ENCODE data around the gene TNNI2.
"Not testable (repeated sequence)": the region's sequence is repeated elsewhere in the genome, so short reads cannot be mapped to it uniquely, and the experiment has no call there.

The TNNI2 gene

DNA sequence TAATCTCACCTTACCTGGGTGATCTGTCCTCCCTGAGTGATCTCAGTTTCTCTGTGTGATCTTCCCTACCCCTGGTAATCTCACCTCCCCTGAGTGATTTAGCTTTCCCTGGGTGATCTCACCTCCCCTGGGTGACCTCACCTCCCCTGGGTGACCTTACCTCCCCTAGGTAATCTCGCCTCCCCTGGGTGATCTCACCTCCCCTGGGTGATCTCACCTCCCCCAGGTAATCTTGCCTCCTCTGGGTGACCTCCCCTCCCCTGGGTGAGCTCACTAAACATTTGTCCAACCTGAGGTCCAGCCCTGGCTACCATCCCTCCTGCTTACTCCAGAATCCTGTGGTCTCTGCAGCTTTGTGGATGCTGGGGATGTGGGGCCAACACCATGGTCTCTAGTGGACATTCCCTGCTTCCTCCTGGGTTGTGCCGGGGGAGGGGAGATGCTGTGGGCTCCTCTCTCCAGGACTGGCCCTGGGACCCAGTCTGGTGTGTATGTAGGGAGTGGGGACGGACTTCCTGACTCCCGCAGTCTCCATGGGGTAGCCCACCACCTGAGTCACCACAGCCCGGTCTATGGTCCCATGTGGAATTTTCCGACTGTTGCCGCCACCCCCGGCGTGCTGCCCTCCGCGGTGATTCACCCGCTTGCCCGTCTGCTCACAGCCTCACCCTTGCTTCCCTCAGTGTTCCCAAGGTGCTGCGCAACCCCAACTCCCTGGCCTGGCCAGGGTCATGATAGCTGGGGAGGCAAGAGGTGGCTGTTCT is 24.0 kb downstream of the TNNI2 start:
- DNase-seq = no peak

DNA sequence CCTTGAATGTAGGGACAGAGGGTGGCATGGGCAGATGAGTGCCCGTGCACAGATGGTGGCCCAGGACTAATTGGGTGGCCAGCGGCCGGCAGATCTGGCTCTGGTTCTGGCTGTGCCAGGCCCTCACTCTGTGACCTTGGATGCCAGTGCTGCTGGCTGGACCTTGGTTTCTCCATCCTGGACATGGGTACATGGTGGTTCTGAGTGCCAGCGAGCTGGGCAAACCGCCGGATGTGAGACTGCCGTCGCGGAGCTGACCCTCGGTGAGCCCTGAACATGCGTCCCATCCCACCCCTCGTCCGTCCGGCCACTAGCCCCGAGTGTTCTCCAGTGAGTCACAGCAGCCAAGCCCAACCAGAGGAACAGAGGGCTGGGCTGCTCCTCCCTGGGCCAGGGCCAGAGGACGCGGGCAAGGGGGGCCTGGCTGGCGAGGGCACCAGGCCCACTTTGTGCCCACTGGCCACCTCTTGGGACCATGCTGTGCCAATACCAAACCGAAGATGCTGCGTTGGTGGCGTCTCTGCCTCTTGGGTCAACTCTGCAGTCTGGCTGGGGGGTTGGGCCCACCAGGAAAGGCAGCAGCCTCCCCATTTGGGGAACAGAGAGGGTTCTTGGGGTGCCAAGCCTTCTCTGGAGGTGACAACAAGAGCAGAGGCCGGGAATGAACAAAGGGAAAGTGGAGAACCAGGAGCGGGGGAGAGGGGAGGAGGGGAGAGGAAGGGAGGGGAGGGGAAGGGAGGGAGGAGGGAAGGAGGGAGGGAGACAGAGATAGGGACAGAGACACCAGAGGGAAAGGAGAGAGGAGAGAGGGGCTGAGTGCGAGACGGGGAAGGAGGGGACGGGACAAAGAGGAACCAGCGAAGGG is 24.8 kb downstream of the TNNI2 start:
- no peak for DNase-seq

DNA sequence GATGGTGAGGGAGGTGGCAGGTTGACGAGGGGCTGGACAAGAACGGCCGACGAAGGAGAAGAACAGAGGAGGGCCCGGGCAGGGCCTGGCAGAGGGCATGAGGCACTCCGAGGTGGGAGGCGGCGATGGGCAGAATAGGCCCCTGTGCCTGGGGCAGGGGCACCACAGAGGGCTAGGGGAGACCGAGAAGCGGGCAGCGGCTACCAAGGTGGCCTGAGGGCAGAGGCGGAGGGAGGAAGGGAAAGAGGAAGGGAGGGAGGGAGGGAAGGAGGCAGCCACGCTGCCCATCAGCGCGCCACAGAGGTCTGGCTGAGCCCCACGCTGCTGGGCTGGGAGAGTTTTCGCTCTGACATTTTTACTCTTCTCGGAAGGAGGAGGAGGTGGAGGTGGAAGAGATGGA is 25.4 kb downstream of the TNNI2 start:
- no peak for DNase-seq

DNA sequence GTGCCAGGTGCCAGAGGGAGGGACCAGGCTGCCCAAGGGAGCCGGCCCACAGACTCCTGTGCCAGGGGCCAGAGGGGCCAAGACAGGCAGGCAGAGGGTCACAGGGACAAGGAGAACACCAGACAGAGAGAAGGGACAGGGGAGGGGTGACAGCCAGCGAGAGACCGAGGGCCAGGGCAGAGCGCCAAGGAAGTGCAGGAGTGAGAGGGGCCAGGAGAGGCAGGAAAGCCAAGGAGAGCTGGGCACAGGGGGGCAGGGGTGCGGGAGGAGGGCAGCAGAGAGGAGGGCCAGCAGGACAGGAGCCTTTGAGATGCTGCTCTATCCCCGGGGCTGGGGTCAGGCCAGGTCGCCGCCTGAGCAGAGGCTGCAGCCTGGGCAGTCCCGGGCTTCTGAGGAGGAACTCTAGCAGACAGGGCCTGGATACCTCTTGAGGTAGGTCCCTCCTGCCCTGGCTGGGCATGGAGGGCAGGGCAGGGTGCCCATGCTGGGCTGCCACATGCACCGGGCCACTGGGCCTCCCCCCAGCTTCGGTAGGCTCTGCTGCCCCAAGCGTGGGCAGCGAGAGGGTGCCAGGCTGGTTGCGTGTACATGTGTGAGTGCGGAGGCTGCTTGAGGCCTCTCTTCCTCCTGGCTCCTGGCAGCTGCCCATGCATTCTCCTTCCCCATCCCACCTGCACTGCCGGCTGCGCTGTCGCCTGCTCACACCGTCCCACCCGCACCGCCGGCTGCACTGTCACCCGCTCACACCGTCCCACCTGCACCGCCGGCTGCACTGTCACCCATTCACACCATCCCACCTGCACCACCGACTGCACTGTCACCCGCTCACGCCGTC is 26.3 kb downstream of the TNNI2 start:
- DNase-seq = no peak

DNA sequence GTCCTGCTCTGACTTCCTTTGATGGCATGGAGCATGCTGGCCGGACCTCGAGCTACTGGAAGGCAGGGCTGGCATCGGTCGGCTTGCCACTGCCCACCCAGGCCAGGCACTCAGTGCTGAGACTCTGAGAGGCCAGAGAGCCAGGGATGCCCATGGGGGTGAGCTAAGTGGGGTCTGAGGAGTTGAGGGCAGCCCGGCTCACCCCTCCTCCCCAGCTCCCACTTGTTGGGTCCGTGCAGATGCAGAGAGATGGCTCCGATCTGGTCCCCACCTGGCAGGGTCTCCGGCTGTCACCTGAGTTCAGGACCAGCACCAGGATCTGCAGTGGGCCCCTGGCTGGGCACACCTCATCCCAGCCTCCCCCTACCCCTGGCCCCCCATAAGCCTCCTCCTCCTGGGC is 27.4 kb downstream of the TNNI2 start:
- no peak for DNase-seq

DNA sequence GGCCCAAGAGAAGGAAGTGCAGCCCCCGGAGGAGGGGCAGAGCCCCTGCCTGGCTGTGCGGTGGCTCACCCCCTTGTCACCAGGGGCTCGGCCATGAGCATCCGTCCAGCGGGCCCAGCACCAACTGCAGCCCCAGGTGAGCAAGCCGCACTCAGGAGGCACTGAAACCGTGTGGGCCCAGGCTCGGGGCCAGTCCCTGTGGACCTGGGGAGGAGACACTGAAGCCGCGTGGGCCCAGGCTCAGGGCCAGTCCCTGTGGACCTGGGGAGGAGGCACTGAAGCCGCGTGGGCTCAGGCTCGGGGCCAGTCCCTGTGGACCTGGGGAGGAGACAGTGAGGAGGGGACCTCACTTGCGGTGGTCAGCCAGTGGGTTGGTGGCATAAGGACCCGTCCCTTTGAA is 28.0 kb downstream of the TNNI2 start:
- no peak for DNase-seq

DNA sequence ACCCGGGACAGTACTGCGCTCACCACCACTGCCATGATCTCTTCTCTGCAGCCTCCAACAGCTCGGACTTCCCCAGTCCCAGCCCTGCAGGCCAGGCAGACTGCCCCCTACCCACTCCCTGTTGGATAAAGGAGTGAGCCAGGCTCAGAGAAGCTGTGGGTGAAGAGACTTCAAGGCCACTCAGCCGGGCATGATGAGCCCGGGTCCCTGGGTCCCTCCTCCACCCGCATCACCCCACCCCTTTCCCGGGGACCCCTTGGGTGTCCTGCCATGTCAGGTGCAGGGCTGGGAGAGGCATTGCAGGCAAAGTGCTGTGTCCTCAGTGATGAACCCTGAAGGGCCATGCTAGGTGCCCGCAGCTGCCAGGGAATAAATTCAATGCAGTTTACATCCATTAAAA is 28.6 kb downstream of the TNNI2 start:
- DNase-seq = no peak

DNA sequence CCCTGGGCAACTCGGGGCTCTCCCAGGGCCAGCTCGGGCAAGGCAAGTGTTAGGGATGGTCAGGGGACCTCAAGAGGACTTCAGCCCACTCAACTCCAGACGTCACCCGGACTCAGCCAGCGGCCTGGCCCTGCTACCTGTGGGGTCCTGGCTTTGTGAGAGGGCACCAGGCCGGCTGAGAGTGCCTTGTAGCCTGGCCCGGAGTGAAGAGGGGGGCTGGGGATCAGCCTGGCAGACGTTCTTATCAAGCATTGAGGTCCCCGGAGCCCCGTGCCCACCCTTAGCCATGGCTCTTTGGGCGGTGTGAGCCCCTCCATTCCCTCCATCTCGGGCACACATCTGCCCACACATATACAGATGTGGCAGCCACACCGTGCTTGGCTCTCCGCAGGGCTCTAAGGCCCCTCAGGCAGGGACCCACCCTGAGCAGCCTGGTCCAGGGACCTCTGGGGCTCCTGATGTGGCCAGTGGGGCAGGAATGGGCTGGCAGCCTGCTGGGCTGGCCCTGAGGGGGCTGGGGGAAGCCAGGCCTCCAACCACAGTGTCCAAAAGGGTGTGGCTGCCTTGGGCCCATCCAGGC is 29.4 kb downstream of the TNNI2 start:
- no peak for DNase-seq

DNA sequence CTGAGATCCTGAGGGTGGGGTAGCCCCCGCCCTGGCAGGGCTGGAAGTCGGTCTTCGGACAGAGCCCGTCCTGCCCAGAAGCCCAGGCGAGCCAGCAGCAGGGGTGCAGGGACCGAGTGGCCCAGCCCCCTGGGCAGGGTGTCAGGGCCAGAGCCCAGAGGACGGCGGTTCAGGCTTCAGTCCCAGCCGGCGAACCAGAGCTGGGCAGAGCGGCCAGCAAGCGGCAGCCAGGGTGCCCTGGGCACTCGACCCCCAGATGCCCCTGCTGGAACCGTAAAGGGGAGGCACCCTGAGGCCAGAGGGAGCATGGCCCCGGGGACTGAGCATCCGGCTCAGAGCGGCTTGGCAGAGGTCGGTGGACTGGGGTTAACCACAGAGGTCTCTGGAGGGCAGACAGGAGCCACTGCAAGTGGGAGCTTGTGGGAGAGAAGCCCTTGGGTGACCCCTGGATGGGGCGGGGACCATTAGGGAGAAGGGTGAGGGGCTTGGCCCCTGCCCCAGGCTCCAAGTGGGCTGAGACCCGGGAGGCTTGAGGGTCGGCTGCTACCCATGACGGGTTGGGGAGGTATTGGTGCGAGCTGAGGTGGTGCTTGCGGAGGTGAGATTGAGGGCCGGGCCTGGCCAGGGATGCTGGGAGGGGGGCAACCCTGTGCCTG is 30.0 kb downstream of the TNNI2 start:
- no peak for DNase-seq

DNA sequence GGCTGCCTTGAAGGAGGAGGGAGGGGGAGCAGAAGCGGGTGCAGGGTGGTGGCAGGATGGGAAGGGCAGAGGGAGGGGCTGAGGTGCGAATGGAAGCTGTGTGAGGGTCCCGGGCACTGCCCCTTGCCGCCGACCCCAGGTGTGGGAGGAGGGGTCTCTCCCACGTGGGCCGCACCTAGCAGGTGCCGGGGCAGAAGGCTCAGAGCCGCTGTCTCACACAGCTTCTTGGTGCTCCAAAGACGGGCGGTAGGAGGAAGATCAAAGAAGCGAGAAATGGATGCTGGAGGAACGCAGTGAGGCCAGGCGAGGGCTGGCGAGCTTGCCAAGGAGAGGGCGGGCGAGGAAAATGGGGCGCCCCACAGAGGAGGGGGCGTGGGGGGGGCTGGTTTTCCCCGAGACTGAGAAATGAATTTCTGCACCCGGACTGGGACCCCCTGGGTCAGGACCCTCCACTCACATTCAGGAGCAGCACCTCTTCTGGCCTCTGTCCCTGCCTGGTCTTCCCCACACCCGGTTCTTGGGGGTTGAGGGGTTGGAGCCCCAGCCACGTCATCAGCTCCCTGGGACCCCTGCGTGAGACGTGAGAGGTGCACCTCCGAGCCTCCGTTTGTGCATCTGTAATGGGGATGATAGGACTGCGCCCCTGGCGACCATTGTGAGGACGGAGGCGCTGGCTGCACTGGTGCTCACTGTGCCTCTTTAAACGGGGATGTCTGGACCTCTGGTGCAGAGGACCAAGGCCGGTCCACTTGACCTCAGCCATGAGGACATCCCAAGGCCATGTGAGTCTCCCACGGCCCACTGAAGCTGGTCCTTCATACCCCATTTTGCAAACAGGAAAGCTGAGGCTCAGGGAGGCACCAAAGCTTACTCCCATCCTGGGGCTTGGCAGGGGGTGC is 30.9 kb downstream of the TNNI2 start:
- no peak for DNase-seq

DNA sequence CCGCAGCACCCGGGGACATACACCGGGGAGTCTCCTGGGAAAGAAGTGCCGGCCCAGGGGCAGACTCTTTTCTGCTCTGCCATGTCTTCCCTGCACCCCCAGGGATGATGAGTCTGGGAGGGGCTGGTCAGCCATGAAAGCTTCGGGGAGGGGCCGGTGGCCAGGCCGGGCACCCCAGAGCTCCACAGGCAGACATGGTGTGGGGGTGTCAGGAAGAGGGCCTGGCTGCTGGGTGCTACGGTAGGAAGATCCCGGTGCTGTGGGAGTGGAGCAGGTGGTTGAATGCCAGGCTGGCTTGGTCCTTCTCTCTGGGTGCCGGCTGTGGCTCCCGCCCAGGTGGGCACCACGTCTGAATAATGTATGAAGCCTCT is 31.5 kb downstream of the TNNI2 start:
- DNase-seq = no peak

DNA sequence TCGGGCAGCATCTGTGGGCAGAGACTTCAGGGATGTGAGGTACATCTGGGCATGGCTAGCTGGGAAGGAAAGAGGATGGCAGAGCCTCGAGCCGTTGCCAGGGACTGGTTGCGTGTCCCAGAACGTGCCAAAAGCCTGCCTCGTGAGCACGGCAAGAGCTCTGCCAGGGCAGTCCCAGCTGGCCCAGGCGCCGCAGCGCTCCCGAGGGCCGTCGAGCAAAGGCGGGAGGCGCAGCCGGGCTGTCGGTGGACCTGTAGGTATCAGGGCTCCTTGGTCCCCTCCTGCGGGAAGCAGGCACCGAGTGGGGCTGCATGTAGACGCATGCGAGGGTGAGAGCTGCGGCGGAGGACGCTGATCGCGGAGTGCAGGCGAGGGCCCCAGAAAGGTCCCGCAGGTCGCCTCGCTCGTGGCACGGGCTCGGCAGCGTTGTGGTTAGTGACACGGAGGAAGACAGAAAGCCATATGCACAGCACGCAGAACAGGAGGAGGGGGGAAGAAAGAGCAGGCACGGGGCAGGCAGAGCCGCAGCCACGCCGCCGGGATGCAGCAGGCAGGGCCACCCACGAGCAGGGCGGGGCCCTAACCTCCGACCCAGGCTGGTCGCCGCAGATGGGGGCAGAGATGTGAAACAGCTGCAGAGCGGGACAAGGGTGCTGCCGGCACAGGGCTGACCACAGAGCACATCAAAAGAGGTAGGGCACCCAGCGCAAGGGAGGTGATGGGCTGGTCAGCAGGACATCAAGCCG is 32.1 kb downstream of the TNNI2 start:
- DNase-seq = peak; percentile 40 to 49

DNA sequence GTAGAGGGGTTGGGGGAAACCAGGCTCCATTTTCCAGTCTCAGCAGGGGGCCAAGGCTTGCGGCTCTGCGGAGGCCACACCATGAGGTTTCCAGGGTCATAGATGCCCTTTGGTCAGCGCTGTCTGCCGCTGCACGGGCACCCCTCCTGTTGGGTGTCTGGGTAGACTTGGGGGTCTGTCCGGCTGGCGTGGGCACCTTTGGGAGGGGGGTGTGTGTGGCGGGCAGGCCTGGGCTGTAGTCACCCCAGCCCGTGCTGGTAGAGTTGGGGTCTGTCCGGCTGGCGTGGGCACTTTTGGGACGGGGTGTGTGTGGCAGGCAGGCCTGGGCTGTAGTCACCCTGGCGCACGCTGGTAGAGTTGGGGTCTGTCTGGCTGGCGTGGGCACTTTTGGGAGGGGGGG is 32.8 kb downstream of the TNNI2 start:
- DNase-seq = no peak

DNA sequence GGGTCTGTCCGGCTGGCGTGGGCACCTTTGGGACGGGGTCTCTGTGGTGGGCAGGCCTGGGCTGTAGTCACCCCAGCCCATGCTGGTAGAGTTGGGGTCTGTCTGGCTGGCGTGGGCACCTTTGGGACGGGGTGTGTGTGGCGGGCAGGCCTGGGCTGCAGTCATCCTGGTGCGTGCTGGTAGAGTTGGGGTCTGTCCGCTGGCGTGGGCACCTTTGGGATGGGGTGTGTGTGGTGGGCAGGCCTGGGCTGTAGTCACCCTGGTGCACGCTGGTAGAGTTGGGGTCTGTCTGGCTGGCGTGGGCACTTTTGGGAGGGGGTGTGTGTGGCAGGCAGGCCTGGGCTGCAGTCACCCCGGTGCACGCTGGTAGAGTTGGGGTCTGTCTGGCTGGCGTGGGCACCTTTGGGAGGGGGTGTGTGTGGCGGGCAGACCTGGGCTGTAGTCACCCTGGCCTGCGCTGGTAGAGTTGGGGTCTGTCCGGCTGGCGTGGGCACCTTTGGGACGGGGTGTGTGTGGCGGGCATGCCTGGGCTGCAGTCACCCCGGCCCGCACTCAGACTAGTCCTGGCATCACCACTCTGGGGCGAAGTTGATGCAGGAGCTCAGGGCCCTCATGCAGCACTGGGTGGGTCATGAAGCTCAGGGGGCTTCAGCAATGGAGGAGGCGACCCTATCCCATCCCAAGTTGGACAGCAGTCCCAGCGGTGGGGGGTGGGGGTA is 33.6 kb downstream of the TNNI2 start:
- no peak for DNase-seq

DNA sequence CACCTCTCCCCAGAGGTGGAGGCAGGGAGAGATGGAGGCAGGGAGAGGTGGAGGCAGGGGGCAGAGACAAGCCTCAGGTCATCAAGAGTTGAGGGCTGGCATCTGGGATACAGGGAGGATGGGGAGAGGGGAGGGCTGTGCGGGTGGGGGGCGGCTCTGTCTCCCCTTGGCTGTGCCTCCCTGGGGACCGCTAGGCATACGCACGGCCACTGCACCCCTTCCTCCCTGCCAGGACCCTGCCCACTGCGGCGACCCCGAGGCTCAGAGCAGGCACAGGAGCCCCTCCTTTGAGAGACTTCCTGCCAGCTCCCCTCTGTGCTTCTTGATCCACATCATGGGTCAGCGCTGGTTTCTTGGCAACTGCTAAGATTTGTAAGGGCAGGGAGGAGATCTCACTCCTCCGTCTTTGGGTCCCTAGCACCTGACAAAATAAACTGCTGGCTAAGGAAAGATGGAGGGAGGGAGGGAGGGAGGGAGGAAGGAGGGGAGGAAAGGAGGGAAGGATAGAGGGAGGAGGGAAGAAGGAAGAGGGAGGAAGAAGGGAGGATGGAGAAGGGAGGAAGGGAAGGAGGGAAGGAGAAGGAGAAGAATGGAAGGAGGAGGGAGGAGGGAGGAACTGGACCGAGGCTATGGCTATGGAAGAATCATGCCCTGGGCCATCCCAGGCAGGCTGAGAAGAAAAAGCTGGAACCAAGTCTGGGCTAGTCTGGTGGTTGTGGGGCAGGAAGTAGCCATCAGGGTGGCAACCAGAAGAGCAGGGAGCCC is 34.4 kb downstream of the TNNI2 start:
- DNase-seq = peak in 1 of 2 donors; percentile 0

DNA sequence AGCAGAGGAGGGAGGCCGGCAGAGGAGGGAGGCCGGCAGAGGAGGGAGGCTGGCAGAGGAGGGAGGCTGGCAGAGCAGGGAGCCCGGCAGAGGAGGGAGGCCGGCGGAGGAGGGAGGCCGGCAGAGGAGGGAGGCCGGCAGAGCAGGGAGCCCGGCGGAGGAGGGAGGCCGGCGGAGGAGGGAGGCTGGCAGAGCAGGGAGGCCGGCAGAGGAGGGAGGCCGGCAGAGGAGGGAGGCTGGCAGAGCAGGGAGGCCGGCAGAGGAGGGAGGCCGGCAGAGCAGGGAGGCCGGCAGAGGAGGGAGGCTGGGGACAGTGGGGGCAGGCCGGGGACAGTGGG is 35.0 kb downstream of the TNNI2 start:
- not testable (repeated sequence) for DNase-seq

DNA sequence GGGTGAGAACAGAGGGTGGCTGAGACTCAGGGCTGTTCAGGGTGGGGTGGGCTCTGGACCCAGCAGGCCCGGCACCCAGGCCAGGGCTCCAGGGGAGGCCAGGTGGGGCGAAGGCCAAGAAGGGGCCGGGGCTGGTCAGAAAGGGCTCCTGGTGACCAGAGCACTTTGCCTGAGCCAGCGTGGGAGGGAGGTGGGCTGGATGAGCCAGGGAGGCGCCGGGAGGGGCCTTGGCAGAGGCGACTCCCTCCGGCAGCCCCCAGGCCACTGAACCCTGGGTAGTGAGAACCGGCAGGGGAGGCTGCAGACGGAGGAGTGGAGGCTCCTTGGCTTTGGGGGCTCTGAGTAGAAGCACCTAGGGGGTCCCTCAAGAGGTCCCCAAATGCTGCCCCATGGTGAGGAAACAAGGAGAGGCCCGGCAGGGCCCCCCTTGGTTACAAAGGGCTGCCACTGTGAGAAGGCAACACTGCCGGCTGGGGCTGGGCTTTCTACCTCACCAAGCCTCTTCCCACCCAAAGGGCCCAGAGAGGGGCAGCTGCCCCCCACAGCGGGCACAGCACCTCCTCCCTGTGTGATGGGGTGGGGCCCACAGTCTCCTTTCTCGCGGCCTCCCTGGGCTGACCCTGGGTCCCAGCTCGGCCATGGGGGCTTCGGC is 35.8 kb downstream of the TNNI2 start:
- not testable (repeated sequence) for DNase-seq

DNA sequence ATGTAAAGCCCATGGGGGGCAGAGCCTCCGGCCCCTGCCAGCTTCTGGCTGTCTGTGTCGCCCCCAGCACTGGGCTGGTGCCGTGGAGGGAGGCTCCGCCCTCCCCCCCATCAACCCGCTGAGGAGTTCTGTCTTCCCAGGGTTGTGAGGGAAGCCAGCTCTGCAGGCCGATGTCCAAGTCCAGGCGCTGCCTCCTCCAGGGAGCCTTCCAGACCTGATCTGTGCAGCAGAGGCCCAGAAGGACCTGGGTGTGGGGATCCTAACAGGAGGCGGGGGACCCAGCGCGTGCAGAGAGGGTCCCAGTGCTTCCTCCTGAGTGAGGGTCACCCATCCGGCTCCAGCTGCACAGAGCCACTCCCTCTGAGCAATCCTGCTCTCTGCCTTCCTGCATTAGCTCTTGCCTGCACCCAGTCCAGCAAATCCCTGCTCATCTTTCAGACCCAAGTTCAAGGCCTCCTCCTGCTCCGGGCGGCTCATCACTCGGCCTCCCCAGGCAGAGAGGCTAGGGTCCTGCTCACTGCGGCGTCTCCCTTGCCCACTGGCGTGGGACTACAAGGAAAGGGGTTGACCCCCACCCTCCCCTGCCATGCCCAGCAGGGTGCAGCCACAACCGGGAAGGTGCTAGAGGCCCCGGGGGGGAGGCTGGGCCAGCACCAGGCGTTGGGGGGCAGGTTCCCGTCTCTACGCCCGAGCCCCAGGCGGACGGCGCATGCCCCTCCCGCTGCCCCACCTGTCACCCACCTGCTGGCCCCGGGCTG is 36.5 kb downstream of the TNNI2 start:
- DNase-seq = no peak
